HPDE6-E6E7 (cell line): ENCODE measurements around the gene SELENOW.
"Not testable (repeated sequence)": the region's sequence is repeated elsewhere in the genome, so short reads cannot be mapped to it uniquely, and the experiment has no call there.

Experiments used
- DNase-seq: peaks from one replicate; pipeline ENCODE4 v3.0.0; 2011; ENCODE audit warnings: missing footprints; ENCODE audit errors: extremely low spot score

The SELENOW gene

DNA sequence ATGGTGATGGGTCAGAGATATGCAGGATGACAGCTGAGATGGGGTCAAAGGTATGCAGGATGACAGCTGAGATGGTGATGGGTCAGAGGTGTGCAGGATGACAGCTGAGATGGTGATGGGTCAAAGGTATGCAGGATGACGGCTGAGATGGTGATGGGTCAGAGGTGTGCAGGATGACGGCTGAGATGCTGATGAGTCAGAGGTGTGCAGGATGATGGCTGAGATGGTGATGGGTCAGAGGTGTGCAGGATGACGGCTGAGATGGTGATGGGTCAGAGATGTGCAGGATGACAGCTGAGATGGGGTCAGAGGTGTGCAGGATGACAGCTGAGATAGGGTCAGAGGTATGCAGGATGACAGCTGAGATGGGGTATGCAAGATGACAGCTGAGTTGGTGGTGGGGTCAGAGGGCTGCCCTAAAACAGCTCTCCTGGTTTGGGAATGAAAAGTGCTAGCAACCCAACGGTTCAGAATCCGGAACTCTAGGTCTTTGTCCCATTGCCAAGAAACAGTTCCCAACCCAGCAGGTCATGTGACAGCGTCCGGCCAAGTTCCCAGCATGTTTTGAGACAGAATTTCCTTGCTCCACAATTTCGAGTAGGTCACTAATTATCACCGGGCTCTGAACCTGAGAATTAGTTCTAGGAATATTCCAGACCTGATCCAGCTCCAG lies 3.2 kb downstream of the SELENOW start:
- DNase-seq = no peak

DNA sequence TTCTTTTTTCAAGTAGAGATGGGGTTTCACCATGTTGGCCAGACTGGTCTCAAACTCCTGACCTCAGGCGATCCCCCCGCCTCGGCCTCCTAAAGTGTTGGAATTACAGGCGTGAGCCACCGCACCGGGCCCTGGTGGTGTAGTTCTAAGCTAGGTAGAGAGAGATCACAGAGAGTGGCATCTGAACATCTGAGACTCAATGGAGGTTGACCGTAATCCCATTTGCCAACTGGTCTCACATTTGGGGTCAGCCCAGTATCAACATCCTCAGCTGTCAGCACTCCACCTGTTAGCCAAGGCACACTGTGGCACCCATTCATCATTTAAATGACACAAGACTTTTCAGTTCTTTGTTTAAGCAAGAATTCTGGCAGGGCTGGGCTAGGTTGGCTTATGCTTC lies 8.1 kb downstream of the SELENOW start:
- no peak for DNase-seq

DNA sequence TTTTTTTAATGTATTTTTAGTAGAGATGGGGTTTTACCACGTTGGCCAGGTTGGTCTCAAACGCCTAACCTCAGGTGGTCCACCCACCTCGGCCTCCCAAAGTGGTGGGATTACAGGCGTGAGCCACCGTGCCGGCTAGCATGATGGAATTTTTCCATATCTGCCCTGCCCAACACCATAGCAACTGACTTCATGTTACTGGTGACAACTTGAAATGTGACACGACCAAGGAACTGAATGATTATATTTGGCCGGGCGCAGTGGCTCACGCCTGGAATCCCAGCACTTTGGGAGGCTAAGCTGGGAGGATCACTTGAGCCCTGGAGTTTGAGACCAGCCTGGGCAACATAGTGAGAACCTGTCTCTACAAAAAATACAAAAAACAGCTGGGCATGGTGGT lies 8.8 kb downstream of the SELENOW start:
- DNase-seq = not testable (repeated sequence)

DNA sequence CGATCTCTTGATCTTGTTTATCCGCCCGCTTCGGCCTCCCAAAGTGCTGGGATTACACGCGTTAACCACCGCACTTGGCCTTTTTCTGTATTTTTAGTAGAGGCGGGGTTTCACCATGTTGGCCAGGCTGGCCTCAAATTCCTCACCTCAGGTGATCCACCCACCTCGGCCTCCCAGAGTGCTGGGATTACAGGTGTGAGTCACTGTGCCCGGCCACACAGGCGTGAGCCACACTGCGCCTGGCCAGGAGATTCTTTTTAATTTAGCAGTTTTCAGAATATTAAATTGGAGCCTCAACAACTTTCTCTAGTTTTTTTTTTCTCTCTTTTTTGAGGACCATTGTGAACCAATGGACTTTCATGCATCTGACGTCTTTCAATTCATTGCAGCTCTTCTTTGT lies 11.3 kb downstream of the SELENOW start:
- DNase-seq = not testable (repeated sequence)

DNA sequence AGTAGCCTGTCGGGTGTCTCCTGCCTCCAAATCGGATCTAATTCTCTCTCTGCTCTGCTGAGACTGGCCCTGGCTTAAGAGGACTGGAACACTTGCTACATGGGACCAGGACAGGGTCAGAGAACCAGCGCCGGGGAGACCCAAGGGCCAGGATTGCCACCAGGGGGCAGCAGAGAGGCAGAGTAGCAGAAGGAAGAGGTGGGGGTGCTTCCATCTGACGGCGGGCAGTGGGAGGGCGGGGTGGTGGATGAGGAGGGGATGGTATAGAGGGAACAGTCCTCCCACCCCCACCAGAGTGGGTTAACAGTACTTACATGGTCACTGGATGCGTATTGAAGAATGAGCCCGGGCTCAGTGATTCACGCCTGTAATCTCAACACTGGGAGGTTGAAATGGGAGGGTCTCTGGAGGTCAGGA lies 11.9 kb downstream of the SELENOW start:
- DNase-seq = peak; percentile 61

DNA sequence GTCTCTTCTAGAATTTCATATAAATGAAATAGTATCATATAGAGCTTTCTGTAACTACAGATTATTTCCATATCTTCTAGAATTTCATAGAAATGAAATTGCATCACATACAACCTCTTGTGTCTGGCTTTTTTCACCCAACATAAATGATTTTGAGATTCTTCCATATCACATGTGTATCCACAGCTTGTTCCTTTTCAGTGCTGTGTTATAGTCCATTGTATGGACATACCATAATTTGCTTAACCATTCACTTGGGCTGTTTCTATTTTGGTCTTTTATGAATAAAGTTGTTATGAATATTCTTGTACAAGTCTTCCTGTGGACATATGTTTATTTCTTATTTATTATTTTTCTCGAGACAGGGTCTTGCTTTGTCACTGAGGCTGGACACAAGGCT lies 14.1 kb downstream of the SELENOW start:
- no peak for DNase-seq

DNA sequence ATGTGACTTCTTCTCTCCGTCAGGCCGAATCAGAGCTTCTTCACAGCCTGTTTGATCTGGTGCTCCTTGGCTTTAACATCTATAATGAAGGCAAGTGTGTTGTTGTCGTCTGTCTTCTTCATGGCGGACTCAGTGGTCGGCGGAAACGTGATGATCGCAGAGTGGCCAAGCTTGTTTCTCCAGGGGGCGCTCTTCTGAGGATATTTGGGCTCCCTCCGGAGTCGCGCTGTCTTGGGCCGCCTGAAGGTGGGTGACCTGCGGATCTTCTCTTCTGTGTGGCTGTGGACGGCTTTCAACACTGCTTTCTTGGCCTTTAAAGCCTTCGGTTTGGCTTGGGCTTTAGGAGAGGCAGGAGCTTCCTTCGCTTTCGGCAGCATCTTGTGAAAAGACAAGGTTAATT lies 16.0 kb downstream of the SELENOW start:
- no peak for DNase-seq

DNA sequence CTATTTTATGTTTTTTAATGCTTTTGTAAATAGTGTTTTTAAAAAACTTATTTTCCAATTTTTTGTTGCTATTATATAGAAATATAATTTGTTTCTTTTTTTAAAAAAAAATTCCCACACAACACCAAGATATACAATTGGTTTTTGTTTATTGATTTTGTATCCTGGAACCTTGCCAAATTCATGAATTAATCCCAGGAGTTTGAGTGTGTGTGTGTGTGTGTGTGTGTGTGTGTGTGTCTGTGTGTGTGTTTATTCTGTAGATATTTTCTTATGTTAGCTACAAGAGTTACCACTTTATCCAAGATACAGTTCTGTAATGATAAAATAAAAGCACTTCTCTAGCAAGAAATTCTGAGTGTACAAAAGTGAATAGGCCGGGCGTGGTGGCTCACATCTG lies 18.3 kb downstream of the SELENOW start:
- DNase-seq = no peak

DNA sequence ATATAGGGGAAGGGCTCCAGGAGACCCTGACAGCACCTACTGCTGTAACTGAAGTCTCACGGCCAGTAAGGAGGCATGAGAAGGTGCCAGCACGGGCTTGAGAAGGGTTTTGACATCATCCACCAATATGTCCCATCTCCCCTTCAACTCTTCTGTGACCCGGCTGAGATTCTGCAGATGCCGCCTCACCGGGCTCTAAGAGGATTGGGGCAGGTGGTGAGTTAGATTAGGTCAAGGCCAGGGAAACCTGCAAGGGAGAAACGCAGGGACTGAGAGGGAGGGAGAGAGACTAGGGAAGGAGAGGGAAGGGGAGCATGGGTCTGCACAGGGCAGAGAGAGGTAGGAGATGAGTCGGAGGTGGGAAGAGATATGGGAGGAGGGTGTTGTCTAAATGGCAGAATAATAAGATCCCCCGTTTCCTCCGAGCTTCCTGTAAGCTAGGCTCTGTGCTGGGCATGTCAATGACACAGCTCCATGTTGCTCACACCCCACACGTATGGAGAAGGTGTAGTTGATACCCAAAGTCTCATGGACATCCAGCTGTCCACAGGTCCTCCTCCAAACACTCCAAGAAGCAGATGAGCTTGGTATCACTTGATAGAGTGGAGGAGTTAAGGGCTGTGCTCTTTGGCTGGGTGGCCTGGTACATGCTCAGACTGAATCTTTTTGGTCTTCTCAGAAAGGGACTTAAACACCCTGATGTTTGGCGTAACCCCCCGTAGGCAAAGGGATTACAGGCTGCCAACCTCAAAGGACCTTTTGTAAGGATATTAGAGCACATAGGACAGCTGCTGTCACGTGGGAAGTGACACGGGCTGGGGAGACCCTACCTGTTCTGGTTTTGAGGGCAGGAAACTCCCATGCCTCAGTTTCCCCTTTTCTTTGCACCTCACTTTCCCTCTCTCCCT lies 19.7 kb downstream of the SELENOW start:
- no peak for DNase-seq

DNA sequence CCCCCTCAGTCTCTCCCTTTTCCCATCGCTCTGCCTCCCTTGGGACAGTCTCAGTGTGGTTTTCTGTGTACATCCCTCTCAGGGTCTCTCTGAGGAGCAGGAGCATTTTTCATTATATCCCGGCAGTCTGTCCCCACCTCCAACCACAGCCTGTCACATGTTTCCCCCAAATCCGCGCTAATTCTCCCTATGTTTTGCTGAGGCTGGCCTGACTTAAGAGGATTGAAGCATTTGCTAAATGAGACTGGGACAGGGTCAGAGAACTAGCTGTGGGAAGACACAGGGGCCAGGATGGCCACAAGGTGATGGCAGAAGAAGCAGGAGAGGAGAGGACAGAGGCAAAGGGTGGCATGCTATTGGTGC lies 20.4 kb downstream of the SELENOW start:
- no peak for DNase-seq

DNA sequence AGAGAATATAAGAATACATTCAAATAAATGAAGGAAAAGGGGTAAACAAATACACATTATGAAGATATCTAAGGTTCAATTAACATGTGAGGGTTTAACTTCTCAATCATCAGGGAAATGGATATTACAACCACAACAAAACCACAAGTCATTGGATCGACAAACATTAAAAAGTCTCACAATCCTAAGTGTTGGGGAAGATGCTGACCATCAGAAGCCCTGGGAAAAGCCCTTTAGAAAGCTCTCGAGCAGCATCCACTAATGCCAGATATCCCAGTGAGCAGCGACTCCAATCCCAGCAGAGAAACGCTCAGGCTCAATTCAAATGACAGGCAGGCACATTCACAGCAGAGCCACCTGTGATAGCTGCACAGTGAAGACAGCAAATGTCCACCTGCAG lies 22.8 kb downstream of the SELENOW start:
- no peak for DNase-seq

DNA sequence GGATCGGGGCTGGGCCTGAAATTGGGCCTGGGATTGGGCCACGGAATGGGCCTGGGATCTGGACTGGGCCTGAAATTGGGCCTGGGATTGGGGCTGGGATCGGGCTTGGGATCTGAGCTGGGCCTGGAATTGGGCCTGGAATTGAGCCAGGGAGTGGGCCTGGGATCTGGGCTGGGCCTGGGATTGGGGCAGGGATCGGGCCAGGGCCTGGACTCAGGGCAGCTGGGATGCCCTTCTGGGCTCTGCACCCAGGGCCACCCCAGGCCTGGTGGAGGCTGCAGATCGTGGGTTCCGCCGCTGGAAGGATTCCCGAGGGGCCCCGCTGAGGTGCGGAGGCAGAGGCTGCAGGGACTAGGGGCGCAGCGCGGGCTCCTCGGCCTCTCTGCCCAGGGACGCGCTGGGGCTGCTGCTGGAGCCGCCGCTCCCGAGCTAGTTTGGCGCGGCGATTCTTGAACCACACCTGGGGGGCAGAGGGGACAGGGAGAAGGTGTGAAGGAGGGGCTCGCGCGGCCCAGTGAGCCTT lies 24.1 kb downstream of the SELENOW start:
- DNase-seq = no peak

DNA sequence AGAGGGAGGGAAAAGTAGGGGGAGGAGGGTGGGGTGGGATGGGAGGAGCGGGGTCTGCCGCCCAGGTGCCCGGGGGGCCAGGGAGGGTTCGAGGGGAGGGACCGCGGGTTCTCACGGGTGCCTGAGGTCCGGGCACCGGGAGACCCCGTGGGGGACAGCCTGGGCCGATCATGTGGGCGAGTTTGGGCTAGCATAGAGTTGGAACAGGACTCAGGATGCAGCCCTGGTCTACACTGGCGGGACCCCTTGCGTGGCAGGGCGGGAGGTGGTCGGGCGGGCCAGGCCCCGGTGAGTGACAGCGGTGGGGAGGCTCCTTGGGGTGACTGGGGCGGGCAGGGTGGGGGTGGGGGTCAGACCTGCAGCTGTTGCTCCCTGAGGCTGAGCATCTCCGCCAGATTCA lies 24.6 kb downstream of the SELENOW start:
- not testable (repeated sequence) for DNase-seq

DNA sequence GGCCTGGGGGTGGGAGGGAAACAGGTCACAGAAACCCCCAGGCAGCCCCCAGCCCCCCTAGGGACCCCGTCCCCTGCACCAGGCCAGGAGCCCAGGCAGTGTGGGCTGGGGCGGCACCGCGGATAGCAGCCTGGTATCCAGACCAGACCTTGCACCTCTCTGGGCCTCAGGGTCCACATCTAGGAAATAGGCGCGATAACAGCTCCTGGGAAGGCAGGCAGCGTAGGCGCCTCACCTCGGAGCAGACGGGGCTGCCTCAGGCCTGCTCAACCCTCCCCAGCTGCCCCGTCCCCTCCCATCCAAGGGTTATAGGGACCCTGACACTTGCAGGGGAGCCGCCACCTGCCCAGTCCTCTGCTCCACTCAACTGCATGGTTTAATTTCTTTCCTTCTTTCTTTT lies 25.2 kb downstream of the SELENOW start:
- DNase-seq = not testable (repeated sequence)

DNA sequence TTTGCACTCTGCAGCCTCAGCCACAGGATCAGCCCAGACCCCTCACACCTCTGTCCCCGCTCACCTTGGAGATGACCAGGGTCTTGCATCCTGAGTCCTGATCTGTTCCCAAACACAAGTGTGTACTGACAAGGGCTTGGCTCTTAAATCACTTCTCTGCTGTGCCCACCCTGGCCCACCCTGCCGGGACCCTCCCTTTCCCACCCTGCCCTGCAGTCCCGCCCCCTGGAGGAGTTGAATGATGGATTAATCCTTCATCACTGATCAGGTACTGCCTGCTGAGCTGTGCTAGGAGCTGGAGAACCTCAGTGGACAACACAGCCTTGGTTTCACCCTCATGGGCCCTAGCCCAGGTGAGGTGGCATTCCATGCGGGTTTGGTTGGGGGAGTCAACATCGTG lies 25.9 kb downstream of the SELENOW start, which contains the start of gene TPRX1:
TSS of gene TPRX1 (minus strand) at position 101 of the 400 bp plus-strand sequence. CDS start at position 89, 12 bp downstream.
- DNase-seq = not testable (repeated sequence)

DNA sequence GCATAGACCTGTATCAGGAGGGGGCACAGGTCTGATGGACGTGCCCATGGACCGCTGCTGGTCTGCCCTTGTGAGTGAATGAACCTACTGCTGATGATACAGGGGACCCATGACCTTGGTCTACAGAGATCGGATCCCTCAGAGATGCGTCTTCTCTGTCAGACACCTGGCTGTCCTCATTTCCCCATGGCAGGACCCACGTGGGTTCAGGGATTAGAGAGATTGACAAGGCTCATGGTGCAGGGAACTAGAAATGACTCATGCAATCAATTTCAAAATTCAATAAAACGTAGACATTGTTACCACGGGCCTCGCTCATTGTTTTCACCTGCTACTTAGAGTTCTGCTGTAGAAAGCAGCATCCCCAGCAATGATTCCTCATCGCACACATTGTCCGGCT lies 26.8 kb downstream of the SELENOW start:
- no peak for DNase-seq

DNA sequence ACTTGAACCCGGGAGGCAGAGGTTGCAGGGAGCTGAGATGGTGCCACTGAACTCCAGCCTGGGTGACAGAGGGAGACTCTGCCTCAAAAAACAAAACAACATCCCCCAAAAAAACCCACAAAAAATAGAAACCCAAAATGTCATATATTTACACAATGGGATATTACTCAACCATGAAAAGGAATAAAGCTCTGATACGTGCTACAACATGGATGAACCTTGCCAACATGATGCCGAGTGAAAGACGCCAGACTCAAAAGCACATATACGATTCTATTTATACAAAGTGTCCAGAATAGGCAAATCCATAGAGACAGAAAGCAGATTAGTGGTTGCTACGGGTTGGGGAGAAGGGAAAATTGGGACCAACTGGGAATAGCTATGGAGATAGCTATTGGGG lies 27.9 kb downstream of the SELENOW start:
- no peak for DNase-seq

DNA sequence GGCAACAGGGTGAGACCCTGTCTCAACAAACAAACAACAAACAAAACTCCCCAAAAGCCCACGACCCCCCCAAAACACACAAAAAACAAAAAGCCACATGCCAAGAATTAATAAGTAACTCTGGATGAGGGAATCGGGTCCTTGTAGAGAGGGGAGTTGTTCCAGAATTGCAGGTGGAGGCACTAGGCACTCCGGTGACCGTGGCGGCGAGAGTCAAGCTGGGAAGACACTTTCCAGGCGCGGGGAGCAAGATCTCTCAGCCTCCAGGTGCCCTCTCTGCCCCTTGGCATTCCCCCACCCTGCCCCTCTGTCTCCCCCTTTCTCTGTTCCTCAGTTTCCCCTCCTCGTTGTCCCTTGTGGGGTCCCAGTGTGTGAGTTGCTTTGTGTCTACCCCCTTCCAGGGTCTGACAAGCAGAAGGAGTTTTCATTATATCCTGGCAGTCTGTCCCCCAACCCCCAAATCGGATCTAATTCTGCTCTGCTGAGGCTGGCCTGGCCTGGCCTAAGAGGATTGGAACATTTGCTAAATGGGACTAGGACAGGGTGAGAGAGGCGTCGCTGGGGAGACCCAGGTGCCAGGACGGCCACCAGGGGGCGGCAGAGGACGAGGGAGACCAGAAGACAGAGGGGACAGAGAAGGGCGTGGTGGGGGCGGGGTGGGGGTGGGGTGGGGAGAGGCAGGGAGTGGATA lies 34.9 kb downstream of the SELENOW start:
- DNase-seq = peak; percentile 44

DNA sequence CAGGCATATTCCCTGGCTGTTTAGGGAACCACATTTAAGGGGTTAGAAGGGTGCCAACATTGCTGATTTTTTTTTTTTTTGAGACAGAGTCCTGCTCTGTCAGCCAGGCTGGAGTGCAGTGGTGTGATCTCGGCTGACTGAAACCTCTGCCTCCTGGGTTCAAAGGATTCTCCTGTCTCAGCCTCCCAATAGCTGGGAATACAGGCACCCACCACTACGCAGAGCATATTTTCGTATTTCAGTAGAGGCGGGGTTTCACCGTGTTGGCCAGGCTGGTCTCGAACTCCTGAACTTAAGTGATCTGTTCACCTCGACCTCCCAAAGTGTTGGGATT lies 35.5 kb downstream of the SELENOW start:
- DNase-seq = no peak

DNA sequence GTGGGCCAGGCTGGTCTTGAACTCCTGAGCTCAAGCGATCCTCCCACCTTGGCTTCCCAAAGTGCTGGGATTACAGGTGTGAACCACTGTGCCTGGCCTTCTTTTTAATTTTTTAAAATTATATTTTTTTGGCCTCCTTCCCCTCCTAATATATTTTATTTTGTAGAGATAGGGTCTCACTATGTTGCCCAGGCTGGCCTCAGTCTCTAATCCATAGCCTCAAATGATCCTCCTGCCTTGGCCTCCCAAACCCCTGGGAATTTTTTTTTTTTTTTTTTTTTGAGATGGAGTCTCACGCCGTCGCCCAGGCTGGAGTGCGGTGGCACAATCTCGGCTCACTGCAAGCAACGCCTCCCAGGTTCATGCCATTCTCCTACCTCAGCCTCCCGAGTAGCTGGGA lies 37.8 kb downstream of the SELENOW start:
- DNase-seq = not testable (repeated sequence)

DNA sequence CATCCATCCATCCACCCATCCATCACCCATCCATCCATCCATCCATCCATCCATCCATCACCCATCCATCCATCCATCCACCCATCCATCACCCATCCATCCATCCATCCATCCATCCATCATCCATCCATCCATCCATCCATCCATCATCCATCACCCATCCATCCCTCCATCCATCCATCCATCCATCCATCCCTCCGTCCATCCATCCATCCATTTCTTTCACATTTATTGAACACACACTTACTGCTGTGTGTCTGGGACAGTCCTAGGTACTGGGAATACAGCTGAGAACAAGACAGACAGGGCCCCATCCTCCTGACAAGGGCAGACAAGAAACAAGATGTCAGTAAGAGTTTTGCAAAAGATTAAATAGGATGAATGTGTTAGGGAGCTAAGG lies 39.7 kb downstream of the SELENOW start:
- not testable (repeated sequence) for DNase-seq

DNA sequence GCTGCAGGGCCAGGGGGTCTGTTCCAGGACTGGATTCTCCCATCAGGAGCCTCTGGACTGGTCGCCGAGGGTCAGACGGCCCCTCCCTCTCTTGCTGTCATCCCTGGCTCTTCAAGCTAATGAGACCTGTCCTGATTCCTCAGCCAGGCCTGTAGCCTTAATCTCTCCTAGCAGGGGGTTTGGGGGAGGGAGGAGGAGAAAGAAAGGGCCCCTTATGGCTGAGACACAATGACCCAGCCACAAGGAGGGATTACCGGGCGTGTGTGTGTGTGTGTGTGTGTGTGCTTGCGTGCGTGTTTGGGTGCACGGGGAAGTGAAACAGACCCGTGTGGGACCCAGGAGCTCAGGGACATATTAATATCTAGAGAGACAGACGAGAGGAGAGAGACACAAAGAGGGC lies 41.4 kb downstream of the SELENOW start:
- no peak for DNase-seq
